GM21786 (cell line): ENCODE results near the gene PPP1R2.
A peak's percentile ranks its signal among the peaks of the same experiment; 100 is the strongest.

Experiments used
- ATAC-seq: cut with Tn5 transposase; IDR thresholded peaks from one replicate; pipeline ENCODE4 v1.9.1; 2021; ENCODE audit not compliant: unreplicated experiment

Gene PPP1R2

GRCh38 chr3:195566797-195567196 lies 23.7 kb upstream of the PPP1R2 start:
- ATAC-seq, result no peak

- ATAC-seq, result no peak
These were observed 22.6 kb upstream of the PPP1R2 start for GRCh38 chr3:195565716-195566115.

- no peak for ATAC-seq
These were observed 20.2 kb upstream of the PPP1R2 start for GRCh38 chr3:195563317-195563716.

- no peak for ATAC-seq
These were observed 16.7 kb upstream of the PPP1R2 start for GRCh38 chr3:195559723-195560409.

- ATAC-seq, result no peak
These were observed 15.5 kb upstream of the PPP1R2 start for GRCh38 chr3:195558602-195559001.

GRCh38 chr3:195557322-195557721 lies 14.2 kb upstream of the PPP1R2 start:
- no peak for ATAC-seq

- ATAC-seq, result no peak
These were observed 13.3 kb upstream of the PPP1R2 start for GRCh38 chr3:195556390-195556789.

- no peak for ATAC-seq
These were observed 12.0 kb upstream of the PPP1R2 start for GRCh38 chr3:195555110-195555509.

GRCh38 chr3:195554458-195554857 lies 11.3 kb upstream of the PPP1R2 start:
- no peak for ATAC-seq

- ATAC-seq, result no peak
These were observed 10.1 kb upstream of the PPP1R2 start for GRCh38 chr3:195553268-195553667.

- ATAC-seq, result no peak
These were observed 8.4 kb upstream of the PPP1R2 start for GRCh38 chr3:195551381-195551978.

GRCh38 chr3:195550723-195551122 lies 7.6 kb upstream of the PPP1R2 start:
- ATAC-seq, result peak; percentile 56

- peak; percentile 57 for ATAC-seq
These were observed 6.9 kb upstream of the PPP1R2 start for GRCh38 chr3:195549931-195550519.

- ATAC-seq, result no peak
These were observed 5.9 kb upstream of the PPP1R2 start for GRCh38 chr3:195548987-195549386.

GRCh38 chr3:195548501-195548900 lies 5.4 kb upstream of the PPP1R2 start:
- no peak for ATAC-seq

GRCh38 chr3:195548006-195548405 lies 4.9 kb upstream of the PPP1R2 start:
- ATAC-seq, result no peak

- no peak for ATAC-seq
These were observed 3.0 kb upstream of the PPP1R2 start for GRCh38 chr3:195546130-195546560.

GRCh38 chr3:195544634-195545033 lies 1.5 kb upstream of the PPP1R2 start:
- ATAC-seq, result no peak

GRCh38 chr3:195544230-195544536 lies 1.1 kb upstream of the PPP1R2 start:
- ATAC-seq, result no peak

GRCh38 chr3:195543500-195544229 lies 540 bp upstream of the PPP1R2 start:
- ATAC-seq, result no peak

GRCh38 chr3:195542316-195542697 lies 818 bp downstream of the PPP1R2 start:
- ATAC-seq, result no peak

GRCh38 chr3:195540511-195540910 lies 2.6 kb downstream of the PPP1R2 start:
- no peak for ATAC-seq
